ENCODE measurements around the gene ZNF234.

DNA sequence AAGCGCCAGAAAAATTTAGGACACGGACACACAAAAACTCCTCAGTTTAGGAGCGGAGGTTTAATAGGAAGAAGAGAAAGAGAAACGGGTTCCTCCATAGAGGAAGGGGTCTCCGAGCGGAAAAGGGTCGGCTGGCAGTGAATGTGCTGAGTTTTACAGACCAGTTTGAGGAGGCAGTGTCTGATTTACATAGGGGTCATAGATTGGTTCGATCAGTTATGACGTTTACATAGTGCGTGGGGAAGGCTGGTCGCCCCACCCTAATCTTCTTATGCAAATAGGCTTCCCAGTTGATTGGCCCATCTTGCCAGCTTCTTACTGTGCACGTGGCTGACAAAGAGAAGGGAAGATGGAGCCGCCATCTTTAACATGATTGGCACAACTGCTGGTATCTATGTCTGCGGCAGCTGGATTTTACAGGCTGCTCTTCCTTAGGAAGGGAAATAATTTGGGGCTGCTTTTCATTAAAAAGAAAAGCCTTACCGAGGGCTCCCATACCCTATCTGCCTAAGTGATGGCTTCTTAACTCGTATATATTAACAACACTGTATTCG is 29.4 kb upstream of the ZNF234 start:
- no peak for TF ChIP-seq CREB1 (CRISPR knock-in tag; IDR thresholded peaks at IDR 0.05)
- TF ChIP-seq E2F4 (CRISPR knock-in tag; IDR thresholded peaks at IDR 0.05; ENCODE audit: borderline replicate concordance, low read depth), result no peak
- TF ChIP-seq, protein P1, sequence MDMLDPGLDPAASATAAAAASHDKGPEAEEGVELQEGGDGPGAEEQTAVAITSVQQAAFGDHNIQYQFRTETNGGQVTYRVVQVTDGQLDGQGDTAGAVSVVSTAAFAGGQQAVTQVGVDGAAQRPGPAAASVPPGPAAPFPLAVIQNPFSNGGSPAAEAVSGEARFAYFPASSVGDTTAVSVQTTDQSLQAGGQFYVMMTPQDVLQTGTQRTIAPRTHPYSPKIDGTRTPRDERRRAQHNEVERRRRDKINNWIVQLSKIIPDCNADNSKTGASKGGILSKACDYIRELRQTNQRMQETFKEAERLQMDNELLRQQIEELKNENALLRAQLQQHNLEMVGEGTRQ (CRISPR knock-in tag; IDR thresholded peaks at IDR 0.05), result peak; percentile 20; the same call in 1 of the 2 replicates
- no peak for TF ChIP-seq CTCF (IDR thresholded peaks at IDR 0.05)
- no peak for TF ChIP-seq ESRRA (CRISPR knock-in tag; IDR thresholded peaks at IDR 0.05; ENCODE audit: borderline replicate concordance)
- no peak for TF ChIP-seq ZNF532 (CRISPR knock-in tag; IDR thresholded peaks at IDR 0.05; ENCODE audit: borderline replicate concordance)
- TF ChIP-seq FOXK1 (CRISPR knock-in tag; IDR thresholded peaks at IDR 0.05), result no peak

All from WTC11 (cell line).